K562 (cell line): ENCODE measurements around the gene BSCL2. TPM values are rescaled to one million over a fixed set of nuclear protein-coding genes. Genes with fewer than 3 reads are reported as not detected.

Experiments
- ARID2 ChIP-seq: fragments of 450-650 bp; IDR thresholded peaks from 2 replicates; pipeline ENCODE4 v1.6.1; 2017; ENCODE audit warnings: antibody characterized with exemption, mild to moderate bottlenecking
- CAMTA2 ChIP-seq: fragments of 250-450 bp; sonication (Bioruptor Pico); conservative IDR thresholded peaks from 2 replicates; pipeline ENCODE4 v1.5.1; 2022
- CBX1 ChIP-seq: sonication (generic); IDR thresholded peaks from 2 replicates; pipeline ENCODE4 v1.6.1; 2016; ENCODE audit warnings: antibody characterized with exemption, low read depth, mild to moderate bottlenecking
- FIP1L1 ChIP-seq: fragments of 200-400 bp; formaldehyde crosslinking; IDR thresholded peaks from 2 replicates; pipeline ENCODE4 v1.6.1; 2018; ENCODE audit warnings: mild to moderate bottlenecking, low read depth, low read length; ENCODE audit not compliant: poor library complexity, severe bottlenecking
- PTTG1 ChIP-seq: fragments of 450-650 bp; IDR thresholded peaks from 2 replicates; pipeline ENCODE4 v1.6.1; 2016; ENCODE audit warnings: low read depth, mild to moderate bottlenecking, missing genetic modification characterization, missing compliant biosample characterization
- SMAD1 ChIP-seq: fragments of 150-350 bp; IDR thresholded peaks from 2 replicates; pipeline ENCODE4 v1.6.1; 2014; ENCODE audit warnings: low read length, low read depth; ENCODE audit not compliant: partially characterized antibody
- SMARCE1 ChIP-seq: fragments of 450-650 bp; IDR thresholded peaks from 2 replicates; pipeline ENCODE4 v1.7.1; 2016; ENCODE audit warnings: mild to moderate bottlenecking
- ZNF584 ChIP-seq: fragments of 200-800 bp; sonication (Bioruptor generic); IDR thresholded peaks from 2 replicates; pipeline ENCODE4 v1.6.1; 2016; ENCODE audit warnings: low read depth, mild to moderate bottlenecking, missing genetic modification characterization, missing compliant biosample characterization
- polyA plus RNA-seq, 8 experiments: library from polyadenylated mRNA; depleted of rRNA in 4 of 8; stranded (reverse) in 5 of 8; unstranded in 3 of 8; fragments of >200 nt; fragmentation: Nextera tagmentation in 2 of 8; fragmentation: Illumina TruSeq in 1 of 8; extraction: Ambion mirVana in 2 of 8; extraction: Trizol in 1 of 8; gene quantifications; 2 replicates each; pipeline versions ENCODE4 v1.2.1 to v1.2.3, GENCODE V29; 2011 to 2014; ENCODE audit warnings: inconsistent platforms in 1 of 8, missing spikeins in 1 of 8
- total RNA-seq, 7 experiments: library from RNA; depleted of rRNA in 6 of 7; stranded (reverse); fragments of >200 nt in 6 of 7; fragmentation: Illumina TruSeq in 2 of 7; extraction: Trizol in 2 of 7; gene quantifications; 2 replicates each; pipeline versions ENCODE4 v1.2.1 to v1.2.3, GENCODE V29; 2011 to 2021; ENCODE audit warnings: low replicate concordance in 1 of 7
- TF ChIP-seq, protein P1 (sequence below): fragments of 450-650 bp; IDR thresholded peaks from 2 replicates; pipeline ENCODE4 v1.6.1; 2016; ENCODE audit warnings: antibody characterized with exemption
- TF ChIP-seq, protein P2 (sequence below): sonication (generic); formaldehyde crosslinking; IDR thresholded peaks from 2 replicates; pipeline ENCODE4 v1.8.0; 2022; ENCODE audit warnings: mild to moderate bottlenecking, missing genetic modification reagents
- TF ChIP-seq, protein P3 (sequence below): fragments of 450-650 bp; formaldehyde crosslinking; IDR thresholded peaks from 2 replicates; pipeline ENCODE4 v1.4.0; 2022; ENCODE audit warnings: missing genetic modification characterization
- TF ChIP-seq, protein P4 (sequence below), 2 experiments: fragments of 450-650 bp in 1 of 2; sonication (generic) in 1 of 2; formaldehyde crosslinking in 1 of 2; IDR thresholded peaks; 2 replicates each; pipeline versions ENCODE4 v1.7.1 to v1.9.0; 2016 to 2022; ENCODE audit warnings: inconsistent platforms in 1 of 2, mild to moderate bottlenecking in 1 of 2, missing genetic modification reagents in 1 of 2

BSCL2 gene
- total and polyA plus RNA-seq, 9 of the 15 experiments (the other 6 are each of a cell fraction or from before 2014, with no cell fraction given) = 18.9 to 51.7 (median 35.2) TPM

DNA sequence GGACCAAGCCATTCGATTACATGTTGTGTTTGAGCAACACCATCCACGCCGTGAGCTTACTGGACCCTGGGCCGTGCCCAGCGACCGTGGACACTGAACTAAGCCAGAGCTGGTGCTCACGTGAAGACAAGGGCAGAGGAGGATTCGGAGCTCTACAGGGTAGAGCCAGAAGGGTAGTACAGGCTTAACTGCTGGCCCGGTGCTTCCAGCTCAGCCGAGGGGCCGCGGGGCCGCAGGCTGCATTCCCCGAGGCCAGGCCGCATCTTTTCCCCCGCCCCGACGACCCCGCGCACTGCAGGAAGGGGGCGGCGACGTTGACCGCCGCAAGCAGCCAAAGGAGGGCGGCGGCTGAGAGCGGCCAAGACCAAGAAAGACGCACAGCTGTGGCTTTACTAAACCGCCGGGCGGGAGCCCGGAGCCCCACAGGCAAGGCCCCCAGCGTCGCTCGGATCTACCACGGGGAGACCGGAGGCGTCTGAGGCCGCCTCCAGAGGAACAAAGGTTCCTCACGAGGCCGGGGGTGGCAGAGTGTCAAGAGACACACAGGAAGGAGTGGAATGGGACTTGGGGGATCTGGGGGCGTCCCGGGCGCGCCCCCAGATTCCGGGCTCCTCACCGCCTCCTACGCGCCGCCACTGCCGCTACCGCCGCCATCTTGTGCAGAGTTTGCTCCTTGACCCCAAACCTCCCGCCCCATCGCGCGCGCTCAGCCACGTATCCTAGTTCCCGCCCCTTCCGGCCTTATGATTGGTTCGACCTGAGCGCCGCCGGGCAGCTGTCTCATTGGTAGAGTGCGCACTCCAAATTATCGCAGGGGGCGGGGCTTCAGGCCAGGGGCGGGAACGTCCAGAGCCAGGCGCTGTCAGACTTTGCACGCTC lies 61.0 kb downstream of the BSCL2 start, which contains the start of gene GANAB (continued):
- TF ChIP-seq, protein P1, sequence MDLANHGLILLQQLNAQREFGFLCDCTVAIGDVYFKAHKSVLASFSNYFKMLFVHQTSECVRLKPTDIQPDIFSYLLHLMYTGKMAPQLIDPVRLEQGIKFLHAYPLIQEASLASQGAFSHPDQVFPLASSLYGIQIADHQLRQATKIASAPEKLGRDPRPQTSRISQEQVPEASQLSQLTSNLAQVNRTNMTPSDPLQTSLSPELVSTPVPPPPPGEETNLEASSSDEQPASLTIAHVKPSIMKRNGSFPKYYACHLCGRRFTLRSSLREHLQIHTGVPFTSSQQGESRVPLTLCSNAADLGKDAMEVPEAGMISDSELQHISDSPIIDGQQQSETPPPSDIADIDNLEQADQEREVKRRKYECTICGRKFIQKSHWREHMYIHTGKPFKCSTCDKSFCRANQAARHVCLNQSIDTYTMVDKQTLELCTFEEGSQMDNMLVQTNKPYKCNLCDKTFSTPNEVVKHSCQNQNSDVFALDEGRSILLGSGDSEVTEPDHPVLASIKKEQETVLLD = no peak
- TF ChIP-seq FIP1L1 = peak; percentile 53
- TF ChIP-seq SMARCE1 = no peak
- no peak for TF ChIP-seq ZNF584 (CRISPR knock-in tag)
- 0 out of 2 replicates have a peak, but pooled peaks have one; percentile 26 for TF ChIP-seq CBX1
- TF ChIP-seq ARID2 = no peak
- TF ChIP-seq, protein P2, sequence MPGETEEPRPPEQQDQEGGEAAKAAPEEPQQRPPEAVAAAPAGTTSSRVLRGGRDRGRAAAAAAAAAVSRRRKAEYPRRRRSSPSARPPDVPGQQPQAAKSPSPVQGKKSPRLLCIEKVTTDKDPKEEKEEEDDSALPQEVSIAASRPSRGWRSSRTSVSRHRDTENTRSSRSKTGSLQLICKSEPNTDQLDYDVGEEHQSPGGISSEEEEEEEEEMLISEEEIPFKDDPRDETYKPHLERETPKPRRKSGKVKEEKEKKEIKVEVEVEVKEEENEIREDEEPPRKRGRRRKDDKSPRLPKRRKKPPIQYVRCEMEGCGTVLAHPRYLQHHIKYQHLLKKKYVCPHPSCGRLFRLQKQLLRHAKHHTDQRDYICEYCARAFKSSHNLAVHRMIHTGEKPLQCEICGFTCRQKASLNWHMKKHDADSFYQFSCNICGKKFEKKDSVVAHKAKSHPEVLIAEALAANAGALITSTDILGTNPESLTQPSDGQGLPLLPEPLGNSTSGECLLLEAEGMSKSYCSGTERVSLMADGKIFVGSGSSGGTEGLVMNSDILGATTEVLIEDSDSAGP (CRISPR knock-in tag) = no peak
- TF ChIP-seq, protein P3, sequence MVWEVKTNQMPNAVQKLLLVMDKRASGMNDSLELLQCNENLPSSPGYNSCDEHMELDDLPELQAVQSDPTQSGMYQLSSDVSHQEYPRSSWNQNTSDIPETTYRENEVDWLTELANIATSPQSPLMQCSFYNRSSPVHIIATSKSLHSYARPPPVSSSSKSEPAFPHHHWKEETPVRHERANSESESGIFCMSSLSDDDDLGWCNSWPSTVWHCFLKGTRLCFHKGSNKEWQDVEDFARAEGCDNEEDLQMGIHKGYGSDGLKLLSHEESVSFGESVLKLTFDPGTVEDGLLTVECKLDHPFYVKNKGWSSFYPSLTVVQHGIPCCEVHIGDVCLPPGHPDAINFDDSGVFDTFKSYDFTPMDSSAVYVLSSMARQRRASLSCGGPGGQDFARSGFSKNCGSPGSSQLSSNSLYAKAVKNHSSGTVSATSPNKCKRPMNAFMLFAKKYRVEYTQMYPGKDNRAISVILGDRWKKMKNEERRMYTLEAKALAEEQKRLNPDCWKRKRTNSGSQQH (CRISPR knock-in tag) = no peak
- TF ChIP-seq PTTG1 = no peak
- TF ChIP-seq, protein P4, sequence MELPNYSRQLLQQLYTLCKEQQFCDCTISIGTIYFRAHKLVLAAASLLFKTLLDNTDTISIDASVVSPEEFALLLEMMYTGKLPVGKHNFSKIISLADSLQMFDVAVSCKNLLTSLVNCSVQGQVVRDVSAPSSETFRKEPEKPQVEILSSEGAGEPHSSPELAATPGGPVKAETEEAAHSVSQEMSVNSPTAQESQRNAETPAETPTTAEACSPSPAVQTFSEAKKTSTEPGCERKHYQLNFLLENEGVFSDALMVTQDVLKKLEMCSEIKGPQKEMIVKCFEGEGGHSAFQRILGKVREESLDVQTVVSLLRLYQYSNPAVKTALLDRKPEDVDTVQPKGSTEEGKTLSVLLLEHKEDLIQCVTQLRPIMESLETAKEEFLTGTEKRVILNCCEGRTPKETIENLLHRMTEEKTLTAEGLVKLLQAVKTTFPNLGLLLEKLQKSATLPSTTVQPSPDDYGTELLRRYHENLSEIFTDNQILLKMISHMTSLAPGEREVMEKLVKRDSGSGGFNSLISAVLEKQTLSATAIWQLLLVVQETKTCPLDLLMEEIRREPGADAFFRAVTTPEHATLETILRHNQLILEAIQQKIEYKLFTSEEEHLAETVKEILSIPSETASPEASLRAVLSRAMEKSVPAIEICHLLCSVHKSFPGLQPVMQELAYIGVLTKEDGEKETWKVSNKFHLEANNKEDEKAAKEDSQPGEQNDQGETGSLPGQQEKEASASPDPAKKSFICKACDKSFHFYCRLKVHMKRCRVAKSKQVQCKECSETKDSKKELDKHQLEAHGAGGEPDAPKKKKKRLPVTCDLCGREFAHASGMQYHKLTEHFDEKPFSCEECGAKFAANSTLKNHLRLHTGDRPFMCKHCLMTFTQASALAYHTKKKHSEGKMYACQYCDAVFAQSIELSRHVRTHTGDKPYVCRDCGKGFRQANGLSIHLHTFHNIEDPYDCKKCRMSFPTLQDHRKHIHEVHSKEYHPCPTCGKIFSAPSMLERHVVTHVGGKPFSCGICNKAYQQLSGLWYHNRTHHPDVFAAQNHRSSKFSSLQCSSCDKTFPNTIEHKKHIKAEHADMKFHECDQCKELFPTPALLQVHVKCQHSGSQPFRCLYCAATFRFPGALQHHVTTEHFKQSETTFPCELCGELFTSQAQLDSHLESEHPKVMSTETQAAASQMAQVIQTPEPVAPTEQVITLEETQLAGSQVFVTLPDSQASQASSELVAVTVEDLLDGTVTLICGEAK (IDR thresholded peaks at IDR 0.05) = peak; percentile 74
- TF ChIP-seq, protein P4 (CRISPR knock-in tag; IDR thresholded peaks at IDR 0.05) = no peak
- TF ChIP-seq CAMTA2 (CRISPR knock-in tag) = no peak
- no peak for TF ChIP-seq SMAD1
